ENCODE measurements around the gene SMURF1. TPM values are rescaled to one million over a fixed set of nuclear protein-coding genes. Genes with fewer than 3 reads are reported as not detected.

The SMURF1 gene
- total RNA-seq, 4 donors from 2014 or later: 26.8 to 44.7 (median 31.5) TPM

DNA sequence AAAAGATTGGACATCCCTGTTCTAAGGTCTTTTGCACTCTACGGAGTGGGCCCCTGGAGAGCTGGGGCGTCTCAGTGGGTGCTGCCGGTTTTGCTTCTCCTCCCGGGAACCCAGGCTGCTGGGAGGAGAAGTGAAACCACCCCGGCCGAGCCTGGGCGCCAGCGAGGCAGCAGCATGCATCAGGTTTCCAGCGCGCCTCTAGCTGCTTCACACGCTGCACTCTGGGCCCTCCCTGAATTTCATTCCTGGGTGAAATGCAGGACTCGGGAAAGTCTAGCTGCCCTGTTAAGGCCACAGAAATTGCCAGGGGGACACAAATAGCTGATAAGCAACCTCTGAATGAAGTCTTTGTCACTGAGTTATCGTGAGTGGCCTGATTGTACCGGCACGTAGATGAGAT is 138.1 kb downstream of the SMURF1 start:
- H3K4me3 ChIP-seq (ENCODE audit: low read depth, poor library complexity, severe bottlenecking): no peak overlapping the region
- WGBS, 2 donors: 90 to 91% methylated on average over 15 of the region's 15 CpGs
- TF ChIP-seq, protein P1, sequence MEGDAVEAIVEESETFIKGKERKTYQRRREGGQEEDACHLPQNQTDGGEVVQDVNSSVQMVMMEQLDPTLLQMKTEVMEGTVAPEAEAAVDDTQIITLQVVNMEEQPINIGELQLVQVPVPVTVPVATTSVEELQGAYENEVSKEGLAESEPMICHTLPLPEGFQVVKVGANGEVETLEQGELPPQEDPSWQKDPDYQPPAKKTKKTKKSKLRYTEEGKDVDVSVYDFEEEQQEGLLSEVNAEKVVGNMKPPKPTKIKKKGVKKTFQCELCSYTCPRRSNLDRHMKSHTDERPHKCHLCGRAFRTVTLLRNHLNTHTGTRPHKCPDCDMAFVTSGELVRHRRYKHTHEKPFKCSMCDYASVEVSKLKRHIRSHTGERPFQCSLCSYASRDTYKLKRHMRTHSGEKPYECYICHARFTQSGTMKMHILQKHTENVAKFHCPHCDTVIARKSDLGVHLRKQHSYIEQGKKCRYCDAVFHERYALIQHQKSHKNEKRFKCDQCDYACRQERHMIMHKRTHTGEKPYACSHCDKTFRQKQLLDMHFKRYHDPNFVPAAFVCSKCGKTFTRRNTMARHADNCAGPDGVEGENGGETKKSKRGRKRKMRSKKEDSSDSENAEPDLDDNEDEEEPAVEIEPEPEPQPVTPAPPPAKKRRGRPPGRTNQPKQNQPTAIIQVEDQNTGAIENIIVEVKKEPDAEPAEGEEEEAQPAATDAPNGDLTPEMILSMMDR (IDR thresholded peaks at IDR 0.05): no peak
- TF ChIP-seq POLR2A (IDR thresholded peaks at IDR 0.05): no peak
- intact Hi-C loops (cut with DNase I; ENCODE audit: low total_unique reads): no loop called here
- peak in 1 of 2 donors; percentile 84 for DNase-seq (ENCODE audit: low spot score in 2 of 2)

- 92 to 93% methylated on average over 26 of the region's 26 CpGs for WGBS, 2 donors
- peak in 1 of 2 donors; percentile 78 for DNase-seq (ENCODE audit: low spot score in 2 of 2)
- intact Hi-C loops (cut with DNase I; ENCODE audit: low total_unique reads): no loop called here
These were observed 139.0 kb downstream of the SMURF1 start for GRCh38 chr7:99004781-99005500.

GRCh38 chr7:99004216-99004615 is 139.7 kb downstream of the SMURF1 start:
- no peak for TF ChIP-seq POLR2A (IDR thresholded peaks at IDR 0.05)
- TF ChIP-seq, protein P1 (IDR thresholded peaks at IDR 0.05): no peak
- no peak overlapping the region for H3K4me3 ChIP-seq (ENCODE audit: low read depth, poor library complexity, severe bottlenecking)
- intact Hi-C loops (cut with DNase I; ENCODE audit: low total_unique reads): no loop called here
- 87% methylated on average over 8 of the region's 8 CpGs for WGBS, 2 donors
- peak in 1 of 2 donors; percentile 77 for DNase-seq (ENCODE audit: low spot score in 2 of 2)

More at GRCh38 chr7:99004781-99005500, 139.0 kb downstream of the SMURF1 start:
- H3K4me3 ChIP-seq (ENCODE audit: low read depth, poor library complexity, severe bottlenecking): no peak overlapping the region
- TF ChIP-seq POLR2A (IDR thresholded peaks at IDR 0.05): no peak
- TF ChIP-seq, protein P1 (IDR thresholded peaks at IDR 0.05): no peak

GRCh38 chr7:99003419-99003818 is 140.5 kb downstream of the SMURF1 start:
- 89 to 91% methylated on average over 15 of the region's 15 CpGs for WGBS, 2 donors
- no peak for TF ChIP-seq POLR2A (IDR thresholded peaks at IDR 0.05)
- TF ChIP-seq, protein P1 (IDR thresholded peaks at IDR 0.05): no peak
- H3K4me3 ChIP-seq (ENCODE audit: low read depth, poor library complexity, severe bottlenecking): no peak overlapping the region
- intact Hi-C loops (cut with DNase I; ENCODE audit: low total_unique reads): no loop called here
- peak in 1 of 2 donors; percentile 66 for DNase-seq (ENCODE audit: low spot score in 2 of 2)

GRCh38 chr7:99002827-99003212 is 141.1 kb downstream of the SMURF1 start:
- WGBS, 2 donors: 89 to 93% methylated on average over 18 to 20 of the region's 20 CpGs
- H3K4me3 ChIP-seq (ENCODE audit: low read depth, poor library complexity, severe bottlenecking): no peak overlapping the region
- intact Hi-C loops (cut with DNase I; ENCODE audit: low total_unique reads): no loop called here
- peak in 1 of 2 donors; percentile 60 for DNase-seq (ENCODE audit: low spot score in 2 of 2)
- TF ChIP-seq POLR2A (IDR thresholded peaks at IDR 0.05): no peak
- TF ChIP-seq, protein P1 (IDR thresholded peaks at IDR 0.05): no peak
